ENCODE data around the gene SAG.

The SAG gene

DNA sequence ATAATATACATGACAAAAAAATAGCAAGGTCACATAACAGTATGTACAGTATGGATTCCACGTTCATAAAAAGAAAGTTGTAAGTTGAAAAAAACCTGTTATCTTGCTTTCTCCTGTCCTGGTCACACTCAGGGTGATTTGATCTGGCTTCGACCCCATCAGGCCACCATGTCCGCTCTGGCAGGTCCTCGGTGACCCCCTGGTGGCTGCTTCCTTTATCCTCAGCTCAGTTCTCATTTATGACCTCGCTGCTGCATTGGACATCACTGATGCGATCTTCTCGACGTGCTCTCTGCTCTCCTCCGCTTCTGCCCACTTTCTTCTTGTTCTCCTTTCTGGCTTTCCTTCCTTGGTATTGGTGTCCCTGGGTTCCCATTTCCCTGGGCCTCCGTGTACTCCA lies 76.4 kb downstream of the SAG start:
- no peak for DNase-seq

- DNase-seq: no peak
Measured at GRCh38 chr2:233384811-233385488, 77.3 kb downstream of the SAG start.

DNA sequence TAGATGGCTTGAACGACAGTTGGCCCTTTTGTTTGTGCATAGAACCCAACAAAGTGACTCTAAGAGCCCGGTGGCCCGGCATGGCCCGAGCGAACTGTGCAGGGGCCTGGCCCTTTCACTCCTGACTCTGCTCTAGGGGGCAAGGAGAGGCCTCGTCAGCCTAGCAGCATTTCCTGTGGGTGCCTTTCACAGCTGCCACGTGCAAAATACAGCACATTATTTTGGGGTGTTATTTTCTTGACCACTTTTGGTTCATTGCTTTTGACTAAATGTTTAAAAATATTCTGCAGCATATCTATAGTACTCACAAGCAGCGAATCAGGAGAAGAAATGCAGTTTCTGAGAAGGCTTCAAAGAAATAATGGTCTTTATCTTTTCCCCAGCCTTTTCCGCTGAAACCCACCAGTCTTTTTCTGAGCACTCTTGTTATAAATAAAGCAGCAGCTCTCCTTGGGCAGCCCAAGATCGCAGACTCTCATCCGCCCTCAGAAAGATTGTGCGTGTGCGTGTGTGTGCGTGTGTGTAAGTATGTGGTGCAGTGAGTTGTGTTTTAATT lies 78.0 kb downstream of the SAG start:
- DNase-seq: no peak

DNA sequence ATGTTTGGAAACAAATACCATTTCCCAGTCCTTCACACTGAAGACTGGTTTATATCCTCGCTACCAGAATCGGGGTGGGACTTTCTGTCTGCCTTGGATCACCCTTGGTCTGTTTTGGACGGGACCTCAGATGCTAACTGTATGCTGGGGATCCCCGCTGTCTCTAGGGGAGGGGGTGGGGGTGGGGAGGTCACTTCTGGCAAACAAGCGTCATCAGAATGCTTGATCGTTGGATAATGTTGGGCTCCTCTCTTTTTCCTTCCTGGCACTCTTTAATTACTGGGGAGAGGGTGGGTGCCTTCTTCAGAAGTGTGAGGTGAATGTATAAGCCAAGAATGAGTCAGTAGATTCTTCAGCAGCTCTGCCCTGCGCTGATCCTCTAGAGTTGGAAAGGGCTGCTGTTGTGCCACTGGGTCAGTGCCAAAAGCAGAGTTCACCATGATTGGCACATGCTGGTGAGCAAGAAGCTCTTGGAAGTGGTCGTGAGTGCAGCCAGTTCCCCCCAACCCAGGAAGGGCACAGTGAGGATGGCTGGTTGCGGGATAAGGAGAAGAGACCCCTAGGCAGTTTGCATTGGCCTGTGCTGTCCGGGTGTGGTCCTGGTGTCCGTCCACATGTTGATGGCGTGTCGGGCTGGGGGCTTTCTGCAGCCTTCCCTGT lies 78.9 kb downstream of the SAG start:
- DNase-seq: no peak

GRCh38 chr2:233387225-233387624 lies 79.6 kb downstream of the SAG start:
- no peak for DNase-seq

- no peak for DNase-seq
Measured at GRCh38 chr2:233387667-233388528, 80.3 kb downstream of the SAG start.

DNA sequence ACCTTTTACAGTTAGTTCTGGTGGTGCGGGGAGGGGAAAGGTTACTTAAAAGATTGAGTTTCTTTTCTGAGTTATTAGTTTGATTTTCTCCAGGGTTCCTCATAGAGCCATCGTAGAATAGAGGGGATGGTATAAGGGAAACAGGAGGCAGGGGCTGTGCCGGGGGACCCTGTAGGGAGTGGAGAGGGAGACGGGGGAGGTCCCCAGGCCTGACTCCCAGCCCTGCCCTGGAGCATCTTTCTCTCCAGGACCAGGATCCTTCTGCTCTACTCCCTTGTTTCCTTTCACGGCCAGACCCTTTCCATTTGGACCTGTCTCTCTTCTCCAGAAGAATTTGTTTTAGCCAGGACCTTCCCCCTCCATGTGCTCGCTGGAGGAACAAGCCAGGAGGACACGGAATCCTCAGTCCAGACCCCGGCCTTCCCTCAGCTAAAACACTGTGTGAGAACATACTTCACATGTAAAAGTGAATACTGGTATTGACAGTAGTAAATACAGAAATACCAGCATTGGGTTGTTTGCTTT lies 82.0 kb downstream of the SAG start:
- no peak for DNase-seq

DNA sequence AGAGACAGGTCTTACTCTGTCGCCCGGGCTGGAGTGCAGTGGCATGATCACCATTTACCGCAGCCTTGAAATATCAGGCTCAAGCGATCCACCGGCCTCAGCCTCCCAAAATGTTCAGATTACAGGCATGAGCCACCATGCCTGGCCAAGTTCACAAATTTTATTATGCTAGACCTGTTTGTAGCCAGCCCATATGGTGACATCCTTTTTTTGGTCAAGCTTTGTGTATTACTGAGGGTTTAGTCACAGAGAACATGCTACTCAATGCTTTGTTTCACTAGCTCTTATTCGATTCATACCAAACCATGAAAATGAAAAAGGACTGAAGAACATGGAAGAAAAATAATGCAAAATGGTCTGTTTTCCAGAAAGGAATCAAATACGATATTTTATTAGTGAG lies 88.1 kb downstream of the SAG start:
- DNase-seq: no peak

Data from NCI-H526 treated with DMSO at 0.1 percent for 48 hours (cell line).